Esophagus squamous epithelium (tissue), 4 donors: ENCODE results near the gene RPS4Y1.

Experiments
- CTCF ChIP-seq, 6 experiments: fragments of 450-650 bp in 4 of 6; fragments of 200-600 bp in 2 of 6; sonication (generic) in 2 of 6; IDR thresholded peaks; one replicate each; pipeline ENCODE4 v1.5.1; 2016 to 2019; ENCODE audit warnings: antibody characterized with exemption in 6 of 6, mild to moderate bottlenecking in 4 of 6, moderate library complexity in 4 of 6
- POLR2A ChIP-seq, 4 donors: fragments of 450-650 bp; IDR thresholded peaks; one replicate each; pipeline ENCODE4 v1.6.1; 2017; ENCODE audit warnings: antibody characterized with exemption in 4 of 4, mild to moderate bottlenecking in 4 of 4, moderate library complexity in 3 of 4

- no peak for TF ChIP-seq POLR2A (IDR thresholded peaks at IDR 0.05)
- no peak for TF ChIP-seq CTCF (IDR thresholded peaks at IDR 0.05)
These were observed 8.0 kb downstream of the RPS4Y1 start for GRCh38 chrY:2849368-2849767.
